HCT116 (cell line): ENCODE measurements around the gene LINGO3. TPM values are rescaled to one million over a fixed set of nuclear protein-coding genes. Genes with fewer than 3 reads are reported as not detected.

Experiments used
- ATAC-seq: fragments of 200-7000 bp; cut with Tn5 transposase; 2 replicates; pipeline ENCODE4 v1.9.1; 2020; ENCODE audit warnings: mild to moderate bottlenecking, moderate library complexity
- BruUV-seq: library from RNA; stranded (reverse); fragments of 400-500 nt; replicated peaks from 2 replicates; lab custom pipeline; 2021; lab: Mats Ljungman, UMichigan
- CTCF ChIA-PET: fragments of 300-600 bp; sonication (Branson Sonifier 250); formaldehyde crosslinking; loops from one replicate; lab custom pipeline; 2021; ENCODE audit warnings: antibody characterized with exemption; lab: Charles Lee
- POLR2A ChIA-PET: fragments of 300-600, 350-600 bp; sonication (Branson Sonifier 250); formaldehyde crosslinking; loops from one replicate; lab custom pipeline; 2021; ENCODE audit warnings: antibody characterized with exemption; lab: Charles Lee
- RAD21 ChIA-PET, 2 experiments: fragments of 300-600 bp; sonication (Branson Sonifier 250); formaldehyde crosslinking; loops; one replicate each; lab custom pipeline; 2023; ENCODE audit warnings: low total read pairs in 2 of 2; ENCODE audit not compliant: uncharacterized antibody in 2 of 2, unreplicated experiment in 2 of 2, low non-redundant PET in 1 of 2; lab: Charles Lee
- DNase-seq: peaks from one replicate; pipeline ENCODE4 v3.0.0-alpha.2; 2010; ENCODE audit warnings: low read depth, low spot score
- H2AFZ ChIP-seq: fragments of 200-600 bp; shearing (Covaris generic), sonication (generic); 2 replicates; pipeline ENCODE4 v1.6.1; 2017; ENCODE audit warnings: low read depth, mixed run types, mixed read lengths, antibody characterized with exemption, low read length; ENCODE audit not compliant: poor library complexity, severe bottlenecking
- H3K27ac ChIP-seq: 2 replicates; pipeline ENCODE4 v1.5.1; 2012; ENCODE audit warnings: low read depth, low read length
- H3K27me3 ChIP-seq: fragments of 200-600 bp; sonication (generic); 2 replicates; pipeline ENCODE4 v1.6.1; 2016; ENCODE audit warnings: mixed run types, low read length, mixed read lengths; ENCODE audit not compliant: insufficient read depth
- H3K36me3 ChIP-seq, 2 experiments: fragments of 200-500 bp in 1 of 2; fragments of 200-600 bp in 1 of 2; sonication (Bioruptor generic) in 1 of 2; sonication (generic) in 1 of 2; 2 replicates each; pipeline versions ENCODE4 v1.5.1 to v1.6.1; 2014 to 2016; ENCODE audit warnings: low read length in 2 of 2, inconsistent platforms in 1 of 2, mixed read lengths in 1 of 2, mixed run types in 1 of 2; ENCODE audit not compliant: insufficient read depth in 2 of 2, control insufficient read depth in 1 of 2
- H3K4me1 ChIP-seq, 2 experiments: fragments of 200-600 bp in 1 of 2; sonication (generic) in 1 of 2; 2 replicates each; pipeline versions ENCODE4 v1.5.1 to v1.6.1; 2012 to 2017; ENCODE audit warnings: low read length in 2 of 2, inconsistent platforms in 1 of 2, mild to moderate bottlenecking in 1 of 2, mixed read lengths in 1 of 2, mixed run types in 1 of 2, moderate library complexity in 1 of 2; ENCODE audit not compliant: insufficient read depth in 2 of 2, control insufficient read depth in 1 of 2
- H3K4me2 ChIP-seq: fragments of 200-600 bp; sonication (generic); 2 replicates; pipeline ENCODE4 v1.6.1; 2017; ENCODE audit warnings: mixed run types, low read length, mixed read lengths
- H3K4me3 ChIP-seq, 2 experiments: fragments of 200-600 bp in 1 of 2; sonication (generic) in 1 of 2; replicated peaks in 1 of 2; 2 replicates each; pipeline ENCODE4 v1.5.1; 2011 to 2016; ENCODE audit warnings: low read length in 2 of 2, control low read depth in 1 of 2, low read depth in 1 of 2, mild to moderate bottlenecking in 1 of 2, mixed read lengths in 1 of 2, mixed run types in 1 of 2
- H3K79me2 ChIP-seq: fragments of 200-600 bp; sonication (generic); 2 replicates; pipeline ENCODE4 v1.6.1; 2017; ENCODE audit warnings: mild to moderate bottlenecking, mixed run types, low read length, moderate library complexity, mixed read lengths; ENCODE audit not compliant: insufficient read depth
- H3K9ac ChIP-seq: fragments of 200-600 bp; sonication (generic); 2 replicates; pipeline ENCODE4 v1.6.1; 2016; ENCODE audit warnings: low read length, mixed read lengths
- H3K9me2 ChIP-seq: fragments of 200-600 bp; sonication (generic), shearing (Covaris generic); 2 replicates; pipeline ENCODE4 v1.6.1; 2017; ENCODE audit warnings: mixed run types, mild to moderate bottlenecking, moderate library complexity; ENCODE audit not compliant: insufficient read depth
- H3K9me3 ChIP-seq, 2 experiments: fragments of 200-500 bp in 1 of 2; fragments of 200-600 bp in 1 of 2; sonication (Bioruptor generic) in 1 of 2; sonication (generic) in 1 of 2; 2 replicates each; pipeline ENCODE4 v1.6.1; 2014 to 2017; ENCODE audit warnings: low read length in 2 of 2, mixed read lengths in 2 of 2, inconsistent platforms in 1 of 2, low read depth in 1 of 2, mild to moderate bottlenecking in 1 of 2, mixed run types in 1 of 2, moderate library complexity in 1 of 2; ENCODE audit not compliant: control insufficient read depth in 1 of 2, insufficient read depth in 1 of 2
- H4K20me1 ChIP-seq: fragments of 200-600 bp; sonication (generic), shearing (Covaris generic); 2 replicates; pipeline ENCODE4 v1.6.1; 2017; ENCODE audit warnings: mixed run types, mild to moderate bottlenecking, moderate library complexity; ENCODE audit not compliant: insufficient read depth
- CBX3 ChIP-seq: IDR thresholded peaks from 2 replicates; pipeline ENCODE4 v1.6.1; 2012; ENCODE audit warnings: low read depth
- CEBPB ChIP-seq: IDR thresholded peaks from 2 replicates; pipeline ENCODE4 v1.6.1; 2012; ENCODE audit warnings: low read depth
- EGR1 ChIP-seq: IDR thresholded peaks from 2 replicates; pipeline ENCODE4 v1.6.1; 2012; ENCODE audit warnings: low read depth
- ELF1 ChIP-seq: IDR thresholded peaks from 2 replicates; pipeline ENCODE4 v1.6.1; 2012; ENCODE audit warnings: low read depth, borderline replicate concordance
- EZH2 ChIP-seq: fragments of 200-600 bp; sonication (generic); IDR thresholded peaks from 2 replicates; pipeline ENCODE4 v1.6.1; 2017; ENCODE audit warnings: antibody characterized with exemption, mixed run types
- EZH2phosphoT487 ChIP-seq: fragments of 200-600 bp; IDR thresholded peaks from 2 replicates; pipeline ENCODE4 v1.6.1; 2018; ENCODE audit warnings: antibody characterized with exemption, borderline replicate concordance
- FOSL1 ChIP-seq: IDR thresholded peaks from 2 replicates; pipeline ENCODE4 v1.6.1; 2012; ENCODE audit warnings: low read depth
- POLR2AphosphoS5 ChIP-seq: IDR thresholded peaks from 2 replicates; pipeline ENCODE4 v1.6.1; 2011; ENCODE audit warnings: mild to moderate bottlenecking, low read depth, low read length, moderate library complexity
- RAD21 ChIP-seq: IDR thresholded peaks from 2 replicates; pipeline ENCODE4 v1.6.1; 2012; ENCODE audit warnings: low read depth, mild to moderate bottlenecking
- SIN3A ChIP-seq: IDR thresholded peaks from 2 replicates; pipeline ENCODE4 v1.6.1; 2012; ENCODE audit warnings: low read depth
- SP1 ChIP-seq: IDR thresholded peaks from 2 replicates; pipeline ENCODE4 v1.6.1; 2012; ENCODE audit warnings: low read depth
- YY1 ChIP-seq: IDR thresholded peaks from 2 replicates; pipeline ENCODE4 v1.6.1; 2011; ENCODE audit warnings: low read length, low read depth, moderate library complexity, mild to moderate bottlenecking; ENCODE audit not compliant: insufficient replicate concordance; ENCODE audit errors: extremely low read depth
- ZFX ChIP-seq: fragments of 450-650 bp; IDR thresholded peaks from 2 replicates; pipeline ENCODE4 v1.6.1; 2017
- ZNF274 ChIP-seq: fragments of 200-500 bp; sonication (Bioruptor generic); IDR thresholded peaks from 2 replicates; pipeline ENCODE4 v1.6.1; 2014; ENCODE audit warnings: mild to moderate bottlenecking, low read depth, low read length, inconsistent platforms
- intact Hi-C: fragments of 100-400 bp; cut with micrococcal nuclease; formaldehyde crosslinking; loops from 2 replicates; pipeline ENCODE4 v1.10.0; 2022
- total RNA-seq: library from RNA; stranded (reverse); gene quantifications from one replicate; pipeline ENCODE4 v1.2.1, GENCODE V29; 2021; ENCODE audit not compliant: unreplicated experiment
- TF ChIP-seq, protein P1 (sequence below): IDR thresholded peaks from 2 replicates; pipeline ENCODE4 v1.6.1; 2012; ENCODE audit warnings: low read depth
- TF ChIP-seq, protein P2 (sequence below): IDR thresholded peaks from 2 replicates; pipeline ENCODE4 v1.6.1; 2012
- TF ChIP-seq, protein P3 (sequence below): IDR thresholded peaks from 2 replicates; pipeline ENCODE4 v1.6.1; 2012

LINGO3 gene
- total RNA-seq, 1 experiment from 2014 or later = not detected

DNA sequence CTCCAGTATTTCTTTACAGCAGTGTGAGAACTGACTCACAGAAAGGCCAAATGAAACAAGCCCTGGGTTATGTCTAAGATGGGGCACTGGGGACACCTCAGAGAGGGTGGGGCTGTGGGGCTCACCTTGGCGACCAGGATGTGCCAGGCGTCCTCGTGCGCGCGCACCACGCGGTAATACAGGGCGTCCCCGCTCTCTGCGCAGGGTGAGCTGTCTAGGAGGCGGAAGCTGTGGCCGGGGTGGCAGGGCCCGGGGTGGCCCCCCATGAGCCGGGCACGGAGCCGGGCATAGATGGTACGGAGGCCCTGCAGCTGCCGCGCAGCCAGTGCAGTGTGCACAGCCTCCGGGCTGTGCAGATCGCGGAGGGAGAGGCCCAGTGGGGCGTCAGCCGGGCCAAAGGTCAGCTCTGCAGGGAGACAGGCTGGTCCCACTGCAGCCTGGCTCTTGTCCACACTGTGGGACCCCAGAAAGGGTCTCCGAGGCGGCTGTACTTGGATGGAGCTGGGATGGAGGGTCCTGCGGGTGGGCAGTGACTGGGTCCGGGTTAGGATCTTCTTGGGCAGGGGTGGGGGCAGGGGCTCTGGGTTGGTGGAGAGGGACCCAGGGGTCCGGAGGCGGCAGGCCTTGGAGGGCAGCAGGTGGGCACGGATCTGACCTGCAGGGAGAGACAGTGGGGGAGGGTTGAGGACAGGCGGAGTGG lies 29.3 kb downstream of the LINGO3 start:
- Histone ChIP-seq H3K4me3 (no peak overlapping the region), H4K20me1 (0 out of 2 replicates have a peak, but pooled peaks cover under 1% of the 10 kb centered on the region), H3K9me2 (no peaks in the 10 kb centered on the region), H3K36me3 (peaks cover 3 to 6% of the 10 kb centered on the region in 2 experiments; a peak in 1 of 4 replicates), H3K4me2 (no peak overlapping the region), H2AFZ (no peak overlapping the region), H3K27me3 (no peaks in the 10 kb centered on the region), H3K9ac (no peak overlapping the region), H3K9me3 (no peaks in the 10 kb centered on the region), H3K79me2 (peaks cover 8% of the 10 kb centered on the region), H3K4me1 (peaks cover 5 to 28% of the 10 kb centered on the region in 2 experiments; a peak in 3 of 4 replicates)
- ChIA-PET POLR2A (no interaction called here), CTCF (no interaction called here)
- ATAC-seq = no peak
- no TSS peak for BruUV-seq
- intact Hi-C loops = loop anchor here (5.0 kb wide), 1 partner anchor 334 kb away; no protein-coding TSS in a partner anchor
- no peak for DNase-seq
- TF ChIP-seq SP1 = no peak
- TF ChIP-seq CEBPB = no peak
- TF ChIP-seq, protein P1, sequence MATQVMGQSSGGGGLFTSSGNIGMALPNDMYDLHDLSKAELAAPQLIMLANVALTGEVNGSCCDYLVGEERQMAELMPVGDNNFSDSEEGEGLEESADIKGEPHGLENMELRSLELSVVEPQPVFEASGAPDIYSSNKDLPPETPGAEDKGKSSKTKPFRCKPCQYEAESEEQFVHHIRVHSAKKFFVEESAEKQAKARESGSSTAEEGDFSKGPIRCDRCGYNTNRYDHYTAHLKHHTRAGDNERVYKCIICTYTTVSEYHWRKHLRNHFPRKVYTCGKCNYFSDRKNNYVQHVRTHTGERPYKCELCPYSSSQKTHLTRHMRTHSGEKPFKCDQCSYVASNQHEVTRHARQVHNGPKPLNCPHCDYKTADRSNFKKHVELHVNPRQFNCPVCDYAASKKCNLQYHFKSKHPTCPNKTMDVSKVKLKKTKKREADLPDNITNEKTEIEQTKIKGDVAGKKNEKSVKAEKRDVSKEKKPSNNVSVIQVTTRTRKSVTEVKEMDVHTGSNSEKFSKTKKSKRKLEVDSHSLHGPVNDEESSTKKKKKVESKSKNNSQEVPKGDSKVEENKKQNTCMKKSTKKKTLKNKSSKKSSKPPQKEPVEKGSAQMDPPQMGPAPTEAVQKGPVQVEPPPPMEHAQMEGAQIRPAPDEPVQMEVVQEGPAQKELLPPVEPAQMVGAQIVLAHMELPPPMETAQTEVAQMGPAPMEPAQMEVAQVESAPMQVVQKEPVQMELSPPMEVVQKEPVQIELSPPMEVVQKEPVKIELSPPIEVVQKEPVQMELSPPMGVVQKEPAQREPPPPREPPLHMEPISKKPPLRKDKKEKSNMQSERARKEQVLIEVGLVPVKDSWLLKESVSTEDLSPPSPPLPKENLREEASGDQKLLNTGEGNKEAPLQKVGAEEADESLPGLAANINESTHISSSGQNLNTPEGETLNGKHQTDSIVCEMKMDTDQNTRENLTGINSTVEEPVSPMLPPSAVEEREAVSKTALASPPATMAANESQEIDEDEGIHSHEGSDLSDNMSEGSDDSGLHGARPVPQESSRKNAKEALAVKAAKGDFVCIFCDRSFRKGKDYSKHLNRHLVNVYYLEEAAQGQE = no peak
- TF ChIP-seq ZNF274 = no peak
- no peak for TF ChIP-seq EGR1
- TF ChIP-seq SIN3A = no peak
- TF ChIP-seq POLR2AphosphoS5 = no peak
- no peak for TF ChIP-seq CBX3
- TF ChIP-seq EZH2phosphoT487 = no peak
- no peak for TF ChIP-seq ZFX
- TF ChIP-seq RAD21 = no peak
- TF ChIP-seq YY1 = no peak
- TF ChIP-seq ELF1 = no peak
- TF ChIP-seq EZH2 = no peak
- TF ChIP-seq, protein P2, sequence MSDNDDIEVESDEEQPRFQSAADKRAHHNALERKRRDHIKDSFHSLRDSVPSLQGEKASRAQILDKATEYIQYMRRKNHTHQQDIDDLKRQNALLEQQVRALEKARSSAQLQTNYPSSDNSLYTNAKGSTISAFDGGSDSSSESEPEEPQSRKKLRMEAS = no peak
- TF ChIP-seq FOSL1 = no peak
- TF ChIP-seq, protein P3, sequence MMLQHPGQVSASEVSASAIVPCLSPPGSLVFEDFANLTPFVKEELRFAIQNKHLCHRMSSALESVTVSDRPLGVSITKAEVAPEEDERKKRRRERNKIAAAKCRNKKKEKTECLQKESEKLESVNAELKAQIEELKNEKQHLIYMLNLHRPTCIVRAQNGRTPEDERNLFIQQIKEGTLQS = no peak
- TF ChIP-seq, all 23 proteins: peak for 0
- RAD21 ChIA-PET = no interaction called here
- H3K27ac ChIP-seq = no peak overlapping the region
